Osteocyte (in vitro differentiated cells): ENCODE data around the gene ABRACL. TPM values are rescaled to one million over a fixed set of nuclear protein-coding genes. Genes with fewer than 3 reads are reported as not detected.

Experiments used
- DNase-seq: peaks from one replicate; pipeline ENCODE4 v3.0.0; 2021; ENCODE audit warnings: mixed read lengths; ENCODE audit not compliant: unreplicated experiment; ENCODE audit errors: extremely low spot score
- H3K27ac Mint-ChIP-seq: one replicate; pipeline ENCODE4 v1.8.0; 2021; ENCODE audit warnings: mild to moderate bottlenecking, mixed read lengths; ENCODE audit not compliant: unreplicated experiment
- H3K27me3 Mint-ChIP-seq: one replicate; pipeline ENCODE4 v1.8.0; 2021; ENCODE audit warnings: mixed read lengths; ENCODE audit not compliant: unreplicated experiment
- H3K36me3 Mint-ChIP-seq: one replicate; pipeline ENCODE4 v1.8.0; 2021; ENCODE audit warnings: mixed read lengths; ENCODE audit not compliant: unreplicated experiment
- H3K4me1 Mint-ChIP-seq: one replicate; pipeline ENCODE4 v1.8.0; 2021; ENCODE audit warnings: mixed read lengths; ENCODE audit not compliant: unreplicated experiment
- H3K4me3 Mint-ChIP-seq: one replicate; pipeline ENCODE4 v1.8.0; 2021; ENCODE audit warnings: mild to moderate bottlenecking, moderate library complexity, mixed read lengths; ENCODE audit not compliant: unreplicated experiment
- H3K9me3 Mint-ChIP-seq: one replicate; pipeline ENCODE4 v1.8.0; 2021; ENCODE audit warnings: mixed read lengths; ENCODE audit not compliant: unreplicated experiment
- total RNA-seq: library from RNA; stranded (reverse); gene quantifications from 2 replicates; pipeline ENCODE4 v1.2.1, GENCODE V29; 2021
- TF ChIP-seq, protein P1 (sequence below): fragments of 200-600 bp; sonication (generic); IDR thresholded peaks from 2 replicates; pipeline ENCODE4 v1.5.0; 2021; ENCODE audit warnings: antibody characterized with exemption, mild to moderate bottlenecking, moderate library complexity

ABRACL gene
- total RNA-seq, 1 donor from 2014 or later = 16.9 TPM

DNA sequence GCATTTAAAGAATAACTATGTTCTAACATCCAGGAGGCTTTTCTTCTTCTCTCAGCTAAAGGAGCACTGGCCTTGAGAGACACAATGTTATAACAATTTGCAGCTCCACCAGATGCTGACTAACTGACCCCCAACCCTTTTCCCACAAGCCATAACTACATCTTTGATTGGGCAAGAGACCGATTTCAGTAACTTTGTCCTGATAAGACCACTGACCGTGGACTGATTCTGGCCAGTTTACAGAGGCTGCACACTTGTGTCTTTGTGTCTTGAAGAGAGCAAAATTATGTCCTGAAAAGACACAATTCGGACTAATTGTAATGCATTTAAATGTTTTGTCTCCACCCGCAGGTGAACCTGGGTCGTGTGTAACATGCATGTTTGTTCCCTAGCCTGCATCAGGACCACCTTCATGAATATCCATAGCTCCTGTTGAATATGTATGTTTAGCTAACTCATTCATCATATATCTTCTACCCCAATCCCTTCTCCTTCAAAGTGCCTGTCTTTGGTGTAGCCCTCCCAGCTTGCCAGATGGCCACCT lies 22.3 kb downstream of the ABRACL start:
- Mint-ChIP-seq H3K27ac (no peak overlapping the region), H3K9me3 (no peaks in the 10 kb centered on the region), H3K36me3 (no peaks in the 10 kb centered on the region), H3K4me1 (no peaks in the 10 kb centered on the region), H3K4me3 (no peak overlapping the region), H3K27me3 (peaks cover 7% of the 10 kb centered on the region)
- TF ChIP-seq, protein P1, sequence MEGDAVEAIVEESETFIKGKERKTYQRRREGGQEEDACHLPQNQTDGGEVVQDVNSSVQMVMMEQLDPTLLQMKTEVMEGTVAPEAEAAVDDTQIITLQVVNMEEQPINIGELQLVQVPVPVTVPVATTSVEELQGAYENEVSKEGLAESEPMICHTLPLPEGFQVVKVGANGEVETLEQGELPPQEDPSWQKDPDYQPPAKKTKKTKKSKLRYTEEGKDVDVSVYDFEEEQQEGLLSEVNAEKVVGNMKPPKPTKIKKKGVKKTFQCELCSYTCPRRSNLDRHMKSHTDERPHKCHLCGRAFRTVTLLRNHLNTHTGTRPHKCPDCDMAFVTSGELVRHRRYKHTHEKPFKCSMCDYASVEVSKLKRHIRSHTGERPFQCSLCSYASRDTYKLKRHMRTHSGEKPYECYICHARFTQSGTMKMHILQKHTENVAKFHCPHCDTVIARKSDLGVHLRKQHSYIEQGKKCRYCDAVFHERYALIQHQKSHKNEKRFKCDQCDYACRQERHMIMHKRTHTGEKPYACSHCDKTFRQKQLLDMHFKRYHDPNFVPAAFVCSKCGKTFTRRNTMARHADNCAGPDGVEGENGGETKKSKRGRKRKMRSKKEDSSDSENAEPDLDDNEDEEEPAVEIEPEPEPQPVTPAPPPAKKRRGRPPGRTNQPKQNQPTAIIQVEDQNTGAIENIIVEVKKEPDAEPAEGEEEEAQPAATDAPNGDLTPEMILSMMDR = no peak
- no peak for DNase-seq

GRCh38 chr6:139051396-139052060 lies 23.0 kb downstream of the ABRACL start:
- Mint-ChIP-seq H3K36me3 (no peaks in the 10 kb centered on the region), H3K4me3 (no peak overlapping the region), H3K9me3 (no peaks in the 10 kb centered on the region), H3K27ac (no peak overlapping the region), H3K27me3 (peaks cover 7% of the 10 kb centered on the region), H3K4me1 (no peaks in the 10 kb centered on the region)
- DNase-seq = no peak
- TF ChIP-seq, protein P1 = no peak

DNA sequence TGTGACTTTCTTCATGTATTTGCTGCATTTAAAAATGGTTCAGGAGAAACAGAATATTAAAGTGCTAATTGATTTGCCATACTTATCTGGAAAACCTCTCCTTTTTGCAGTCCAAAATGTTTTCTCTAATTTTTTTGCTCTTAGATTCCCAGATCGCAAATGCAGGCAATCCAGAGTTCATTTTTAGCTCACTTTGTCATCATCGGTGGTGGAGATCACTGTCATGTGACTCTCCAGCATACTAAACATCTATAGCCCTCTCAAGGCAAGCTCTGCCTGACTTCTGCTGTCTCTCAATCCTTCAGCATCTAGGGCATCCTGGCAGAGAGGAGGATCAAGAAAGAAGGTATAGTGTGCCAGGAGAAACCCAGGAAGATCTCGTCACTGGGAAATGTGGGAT lies 24.8 kb downstream of the ABRACL start:
- H3K36me3 Mint-ChIP-seq = no peaks in the 10 kb centered on the region
- H3K27ac Mint-ChIP-seq = no peak overlapping the region
- H3K27me3 Mint-ChIP-seq = peaks cover 7% of the 10 kb centered on the region
- H3K9me3 Mint-ChIP-seq = no peaks in the 10 kb centered on the region
- H3K4me1 Mint-ChIP-seq = no peaks in the 10 kb centered on the region
- H3K4me3 Mint-ChIP-seq = no peak overlapping the region
- TF ChIP-seq, protein P1 = no peak
- DNase-seq = no peak

DNA sequence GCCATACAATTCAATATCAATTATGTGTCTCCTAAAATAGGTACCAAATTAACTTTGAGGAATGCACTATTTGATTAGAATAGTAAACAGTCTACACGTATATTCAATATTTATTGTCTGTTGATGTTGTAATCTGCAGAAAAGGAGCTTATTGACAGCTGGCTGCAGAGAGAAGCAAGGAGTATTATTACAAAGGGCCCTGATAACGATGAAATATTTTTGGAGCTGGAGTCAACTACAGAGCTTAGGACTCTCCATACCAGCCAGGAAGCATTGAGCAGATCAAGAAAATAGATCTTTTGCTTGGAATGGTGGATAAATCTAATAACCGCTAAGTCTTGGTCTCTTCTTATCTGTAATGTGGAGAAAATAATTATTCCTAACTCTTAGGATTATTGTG lies 25.5 kb downstream of the ABRACL start:
- Mint-ChIP-seq H3K4me3 (no peak overlapping the region), H3K9me3 (no peaks in the 10 kb centered on the region), H3K36me3 (no peaks in the 10 kb centered on the region), H3K27ac (no peak overlapping the region), H3K4me1 (no peaks in the 10 kb centered on the region), H3K27me3 (peaks cover 7% of the 10 kb centered on the region)
- no peak for DNase-seq
- TF ChIP-seq, protein P1 = no peak

DNA sequence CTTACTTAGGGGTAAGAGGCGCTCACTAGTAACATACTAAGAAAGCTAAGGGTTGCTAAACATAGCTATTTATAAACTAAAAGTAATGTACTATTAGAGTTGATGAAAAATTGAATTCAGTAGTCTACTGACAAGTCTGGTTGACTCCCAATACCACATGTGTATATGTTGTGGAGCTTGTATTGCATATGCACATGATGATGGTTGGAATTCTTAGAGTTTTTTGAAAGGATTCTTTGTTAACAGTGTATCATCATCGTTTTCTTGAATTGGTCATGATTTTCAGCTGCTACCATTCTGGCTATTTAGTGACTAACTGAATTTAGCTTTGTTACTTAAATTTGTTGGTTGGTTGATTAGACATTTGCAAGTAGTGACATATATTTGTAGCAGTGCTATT lies 27.2 kb downstream of the ABRACL start:
- Mint-ChIP-seq H3K27me3 (peaks cover 9% of the 10 kb centered on the region), H3K36me3 (no peaks in the 10 kb centered on the region), H3K9me3 (no peaks in the 10 kb centered on the region), H3K27ac (no peak overlapping the region), H3K4me1 (no peaks in the 10 kb centered on the region), H3K4me3 (no peak overlapping the region)
- TF ChIP-seq, protein P1 = no peak
- DNase-seq = no peak
